Hematopoietic multipotent progenitor cell treated with erythropoietin and hydrocortisone succinate and interleukin-3 and kit ligand, for 8 days (in vitro differentiated cells): ENCODE results near the gene CSRNP3.
"Not testable (repeated sequence)": the region's sequence is repeated elsewhere in the genome, so short reads cannot be mapped to it uniquely, and the experiment has no call there.

ENCODE experiments used
- DNase-seq: peaks from one replicate; pipeline ENCODE4 v3.0.0-alpha.2; 2015

The CSRNP3 gene

GRCh38 chr2:165636959-165637358 lies 167.5 kb downstream of the CSRNP3 start:
- DNase-seq = no peak

DNA sequence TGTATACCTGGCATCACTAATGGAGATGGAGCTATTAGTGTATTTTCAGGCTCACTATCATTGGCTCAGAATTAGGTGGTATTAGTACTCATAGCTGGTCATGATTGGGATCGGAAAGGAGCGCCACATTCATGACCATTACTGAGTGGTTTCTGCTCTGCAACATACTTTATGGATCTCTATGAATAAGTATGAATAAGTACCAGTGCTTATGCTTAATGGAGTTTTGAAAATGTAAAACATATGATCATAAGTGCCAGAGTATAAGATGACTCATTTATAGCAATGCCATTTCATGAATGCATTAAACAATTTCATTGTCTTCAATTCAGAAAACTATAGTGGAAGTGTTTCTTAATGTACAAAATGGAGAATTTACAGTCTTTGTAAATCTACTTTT lies 167.9 kb downstream of the CSRNP3 start:
- DNase-seq = no peak

DNA sequence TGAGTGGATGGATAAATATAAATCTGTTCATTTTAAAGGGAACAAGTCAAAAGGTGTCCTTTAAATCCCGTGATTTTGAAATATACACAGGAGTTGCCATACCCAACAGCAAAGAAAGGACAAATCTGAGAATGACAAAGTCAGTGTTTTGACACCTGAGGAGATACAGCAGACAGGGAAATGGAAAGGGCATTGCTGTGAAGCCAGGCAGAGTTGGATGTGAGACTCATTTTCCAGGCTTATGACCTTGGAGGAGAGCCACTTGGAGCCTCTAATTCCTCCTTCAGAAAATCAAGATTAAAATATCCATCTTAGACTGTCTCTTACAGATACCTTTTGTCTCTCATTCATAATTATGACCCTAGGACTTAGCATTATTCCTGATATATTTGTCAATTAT lies 170.0 kb downstream of the CSRNP3 start:
- no peak for DNase-seq

- DNase-seq = no peak
Observed at GRCh38 chr2:165640247-165640929, 170.9 kb downstream of the CSRNP3 start.

DNA sequence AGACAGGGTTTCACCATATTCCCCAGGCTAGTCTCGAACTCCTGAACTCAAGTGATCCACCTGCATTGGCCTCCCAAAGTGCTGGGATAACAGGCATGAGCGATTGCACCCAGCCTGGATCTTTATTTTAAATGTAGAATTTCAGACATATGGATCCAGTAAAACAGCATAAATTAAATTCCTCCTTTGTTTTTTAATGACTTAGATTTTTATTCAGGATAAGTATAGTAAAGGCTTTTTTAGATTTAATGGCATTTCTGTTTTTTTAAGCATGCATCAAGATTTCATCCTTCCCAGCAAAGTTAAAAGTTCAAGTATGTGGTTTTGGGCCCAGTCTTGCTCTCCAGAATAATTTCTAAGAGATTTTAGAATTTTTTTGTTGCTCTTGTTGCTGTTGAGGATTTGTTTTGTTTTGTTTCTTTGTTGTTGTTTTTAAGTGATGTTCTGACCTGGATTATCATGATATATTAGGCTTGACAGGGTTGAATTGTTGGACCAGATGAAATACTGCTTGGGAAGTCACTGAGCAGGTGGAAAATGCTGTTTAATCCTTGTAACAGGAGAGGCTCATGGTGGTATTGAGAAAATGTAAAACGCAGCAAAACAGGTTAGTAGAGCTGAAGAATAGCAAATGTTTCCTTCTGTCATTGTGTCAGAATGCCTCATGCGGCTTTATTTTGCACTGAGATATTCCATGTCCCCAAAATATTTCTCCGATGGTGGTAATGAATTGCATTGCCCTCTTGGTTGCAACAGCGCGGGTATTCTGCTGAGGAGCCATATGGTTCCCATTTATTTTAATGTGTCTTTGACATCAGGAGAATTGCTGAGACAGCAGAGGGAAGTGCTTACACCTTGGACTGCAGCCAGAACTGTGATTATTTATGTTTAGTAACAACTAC lies 176.7 kb downstream of the CSRNP3 start:
- no peak for DNase-seq

DNA sequence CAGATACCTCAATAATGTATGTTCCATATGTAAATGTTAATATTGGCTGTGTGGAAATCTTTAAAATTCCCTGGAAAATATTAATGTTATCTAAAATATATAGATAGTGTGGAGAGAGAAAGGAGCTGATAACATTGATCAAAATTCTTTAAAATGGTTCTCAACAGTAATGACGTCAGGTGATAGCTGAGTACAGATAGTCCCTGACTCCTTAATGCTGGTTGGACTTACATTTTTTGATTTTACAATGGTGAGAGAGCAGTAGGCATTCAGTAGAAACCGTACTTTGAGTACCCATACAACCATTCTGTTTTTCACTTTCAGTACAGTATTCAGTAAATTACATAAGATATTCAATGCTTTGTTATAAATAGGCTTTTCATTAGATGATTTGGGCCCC lies 177.9 kb downstream of the CSRNP3 start:
- DNase-seq = no peak

DNA sequence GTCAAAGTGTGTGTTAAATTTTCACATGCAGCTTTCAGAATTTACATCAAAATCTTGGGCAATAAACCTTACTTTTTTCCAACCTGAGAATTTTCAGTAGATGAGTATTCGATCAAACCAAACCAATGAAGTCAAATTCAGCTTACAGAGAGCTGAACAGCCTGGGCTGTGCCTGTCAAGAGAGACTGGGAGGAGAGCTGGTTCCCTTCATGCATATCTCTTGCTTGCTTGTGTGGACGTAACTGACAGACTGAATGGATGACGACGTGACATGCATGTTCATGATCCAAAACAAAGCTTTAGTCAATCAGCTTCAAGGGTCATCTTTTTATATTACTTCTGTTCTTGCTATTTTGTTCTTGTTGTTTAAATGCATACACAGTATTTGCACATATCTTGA lies 179.3 kb downstream of the CSRNP3 start:
- DNase-seq = no peak

- DNase-seq = no peak
Observed at GRCh38 chr2:165651233-165651632, 181.7 kb downstream of the CSRNP3 start.

- DNase-seq = no peak
Observed at GRCh38 chr2:165655661-165656060, 186.2 kb downstream of the CSRNP3 start.

DNA sequence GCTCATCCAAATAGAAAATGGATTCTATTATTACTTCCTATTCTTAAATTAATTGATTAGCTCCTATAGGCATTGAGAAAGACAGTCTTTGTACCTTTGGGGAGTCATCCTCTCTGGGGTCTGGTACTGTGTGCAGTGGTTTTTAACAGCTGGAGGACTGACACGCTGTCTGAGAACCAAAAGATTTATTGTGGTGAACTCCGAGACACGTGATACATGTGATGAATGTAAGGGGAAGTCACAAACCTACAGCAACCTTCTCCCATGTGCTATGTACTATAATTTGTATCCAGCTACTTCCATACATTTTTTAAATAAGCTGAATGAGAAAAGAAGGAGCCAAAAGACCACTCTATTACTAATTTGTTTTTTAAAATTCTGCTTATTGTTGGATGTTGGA lies 190.9 kb downstream of the CSRNP3 start:
- no peak for DNase-seq

DNA sequence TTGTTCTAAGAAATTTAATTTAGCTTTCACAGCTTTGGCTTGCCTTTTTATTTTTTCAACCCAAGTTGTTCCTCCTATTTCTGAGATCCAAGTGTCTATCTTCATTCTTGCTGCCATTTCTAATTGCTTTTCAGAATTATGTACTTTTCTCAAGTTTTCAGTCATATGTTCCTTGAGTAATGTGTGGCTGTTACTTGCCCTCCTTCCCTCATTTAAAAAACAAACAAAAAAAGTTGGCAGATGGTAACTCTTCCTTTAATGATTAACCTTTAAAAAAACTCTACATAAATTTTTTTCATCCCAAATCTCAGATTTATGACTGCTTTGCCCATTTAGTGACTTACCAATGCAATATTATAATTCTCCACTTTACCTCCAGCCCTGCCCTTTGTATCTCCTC lies 193.2 kb downstream of the CSRNP3 start:
- no peak for DNase-seq

DNA sequence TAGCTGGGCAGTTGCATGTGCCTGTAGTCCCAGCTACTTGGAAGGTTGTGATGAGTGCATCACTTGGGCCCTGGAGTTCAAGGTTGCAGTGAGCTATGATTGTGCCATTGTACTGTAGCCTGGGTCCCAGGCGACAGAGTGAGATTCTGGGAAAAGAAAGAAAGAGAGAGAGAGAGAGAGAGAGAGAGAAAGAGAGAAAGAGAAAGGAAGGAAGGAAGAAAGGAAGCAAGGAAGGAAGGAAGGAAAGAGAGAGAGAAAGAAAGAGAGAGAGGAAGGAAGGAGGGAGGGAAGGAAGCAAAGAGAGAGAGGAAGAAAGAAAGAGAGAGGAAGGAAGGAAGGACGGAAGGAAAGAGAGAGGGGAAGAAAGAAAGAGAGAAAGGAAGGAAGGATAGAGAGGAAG lies 196.1 kb downstream of the CSRNP3 start:
- no peak for DNase-seq

- not testable (repeated sequence) for DNase-seq
Observed at GRCh38 chr2:165666073-165666472, 196.6 kb downstream of the CSRNP3 start.

- DNase-seq = no peak
Observed at GRCh38 chr2:165666605-165667004, 197.1 kb downstream of the CSRNP3 start.

DNA sequence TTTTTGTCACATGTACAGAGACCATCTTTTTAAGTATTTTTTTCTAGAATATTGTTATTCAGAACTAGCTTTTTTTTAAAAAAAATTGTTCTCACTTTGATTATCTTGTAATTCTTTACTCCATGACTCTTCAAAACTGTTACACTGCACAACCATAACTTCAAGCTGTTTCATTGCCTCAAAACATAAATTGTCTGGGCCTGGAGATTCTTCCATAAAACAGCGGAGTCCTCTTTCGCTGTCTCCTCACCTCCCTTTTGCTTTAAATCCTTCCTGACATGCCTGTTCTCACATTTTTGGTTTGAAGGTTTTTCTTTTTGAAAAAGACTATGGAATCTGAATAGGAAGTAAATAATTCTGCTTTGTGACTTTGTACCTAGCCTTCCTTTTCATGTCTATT lies 197.9 kb downstream of the CSRNP3 start:
- DNase-seq = no peak

DNA sequence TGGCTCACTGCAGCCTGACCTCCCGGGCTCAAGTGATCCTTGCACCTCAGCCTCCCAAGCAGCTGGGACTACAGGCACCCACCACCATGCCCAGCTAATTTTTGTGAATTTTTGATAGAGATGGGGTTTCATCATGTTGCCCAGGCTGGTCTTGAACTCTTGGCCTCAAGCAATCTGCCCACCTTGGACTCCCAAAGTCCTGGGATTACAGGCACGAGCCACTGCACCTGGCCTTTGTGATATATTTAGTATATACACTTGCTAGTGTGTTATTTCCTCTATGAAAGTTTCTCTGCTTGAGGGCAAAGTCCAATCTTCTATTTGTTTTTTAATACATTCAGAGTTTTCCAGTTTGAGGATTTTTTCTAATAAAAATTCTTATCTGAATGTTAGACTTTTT lies 205.3 kb downstream of the CSRNP3 start:
- DNase-seq = no peak

GRCh38 chr2:165675551-165675968 lies 206.1 kb downstream of the CSRNP3 start:
- DNase-seq = no peak

DNA sequence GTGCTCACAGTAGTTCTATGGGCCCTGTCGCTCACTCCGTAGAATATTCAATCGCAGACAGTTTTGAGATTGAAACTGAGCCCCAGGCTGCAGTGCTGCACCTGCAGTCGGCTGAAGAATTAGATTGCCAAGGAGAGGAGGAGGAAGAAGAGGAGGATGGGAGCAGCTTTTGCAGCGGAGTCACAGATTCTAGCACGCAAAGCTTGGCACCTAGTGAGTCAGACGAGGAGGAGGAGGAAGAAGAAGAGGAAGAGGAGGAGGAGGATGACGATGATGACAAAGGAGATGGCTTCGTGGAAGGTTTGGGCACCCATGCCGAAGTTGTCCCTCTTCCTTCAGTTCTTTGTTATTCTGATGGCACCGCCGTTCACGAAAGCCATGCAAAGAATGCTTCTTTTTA lies 209.4 kb downstream of the CSRNP3 start:
- no peak for DNase-seq

DNA sequence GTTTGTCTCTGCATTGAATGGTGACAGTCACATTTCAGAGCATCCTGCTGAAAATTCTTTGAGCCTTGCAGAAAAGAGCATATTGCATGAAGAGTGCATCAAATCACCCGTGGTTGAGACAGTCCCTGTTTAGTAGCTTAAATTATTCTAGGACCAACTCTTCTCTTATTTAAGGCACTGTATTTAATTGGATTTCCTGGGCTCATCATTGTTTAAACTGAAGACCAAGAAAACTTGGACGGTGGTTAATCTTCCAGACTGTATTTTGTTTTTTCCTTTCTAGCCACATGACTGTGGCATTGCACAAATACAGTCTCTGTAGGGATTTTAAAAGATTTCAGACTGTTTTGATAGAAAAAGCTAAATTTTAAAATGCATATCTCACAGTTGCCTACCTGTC lies 210.1 kb downstream of the CSRNP3 start:
- no peak for DNase-seq

DNA sequence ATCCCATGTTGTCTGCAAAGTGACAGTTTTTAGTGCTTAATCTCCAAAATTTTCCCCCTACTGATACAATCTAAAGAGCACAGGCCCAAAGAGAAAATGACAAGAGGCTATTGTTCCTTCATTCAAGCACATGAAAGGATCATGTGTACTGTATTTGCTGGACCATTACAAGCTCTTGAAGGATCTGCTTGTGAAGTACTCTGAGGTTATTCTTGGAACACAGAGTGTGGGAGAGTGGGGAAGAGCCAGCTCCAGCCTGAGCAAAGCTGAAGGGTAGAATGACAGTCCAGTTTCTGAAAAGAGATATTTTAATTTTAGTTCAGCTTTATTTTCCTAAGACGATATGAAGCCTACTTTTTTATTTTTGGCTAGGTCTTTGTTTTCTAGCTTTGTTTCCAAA lies 212.3 kb downstream of the CSRNP3 start:
- DNase-seq = no peak

GRCh38 chr2:165682546-165682945 lies 213.0 kb downstream of the CSRNP3 start:
- no peak for DNase-seq

DNA sequence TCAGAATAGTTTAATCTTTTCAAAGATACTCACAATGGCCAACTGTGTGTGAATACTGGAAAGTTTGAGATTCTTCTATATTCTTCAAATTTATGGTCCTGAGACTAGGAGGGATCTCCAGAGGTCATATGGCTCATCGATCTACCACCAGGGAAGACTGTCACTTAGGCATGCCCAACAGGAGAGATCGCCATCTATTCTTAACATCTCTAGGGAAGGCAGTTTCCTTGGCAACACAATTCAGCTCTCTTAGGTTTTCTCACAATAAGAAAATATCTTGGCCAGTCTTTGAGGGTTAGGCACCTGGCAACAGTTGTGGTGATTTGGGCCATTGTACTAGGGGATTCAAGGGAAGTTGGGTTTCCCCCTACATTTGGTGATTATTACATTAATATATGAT lies 217.3 kb downstream of the CSRNP3 start:
- no peak for DNase-seq

GRCh38 chr2:165687426-165688002 lies 218.0 kb downstream of the CSRNP3 start:
- no peak for DNase-seq

- DNase-seq = no peak
Observed at GRCh38 chr2:165691615-165692014, 222.1 kb downstream of the CSRNP3 start.
